ENCODE data around the gene NSL1.

- TF ChIP-seq CTCF (IDR thresholded peaks at IDR 0.05; ENCODE audit: insufficient read depth, low read length, poor library complexity, severe bottlenecking) (no peak), EZH2phosphoT487 (conservative IDR thresholded peaks at IDR 0.05; ENCODE audit: low read length) (no peak)
These were observed 18.6 kb downstream of the NSL1 start for GRCh38 chr1:212773011-212773410.

Data from SU-DHL-6 (cell line).